GM12801 (cell line): ENCODE results near the gene SPATA32.

ENCODE experiments used
- CTCF ChIP-seq: IDR thresholded peaks from one replicate; pipeline ENCODE4 v1.5.1; 2011; ENCODE audit warnings: control low read depth; ENCODE audit not compliant: insufficient read length; ENCODE audit errors: extremely low read depth

SPATA32 gene

GRCh38 chr17:45277216-45277849, 15.4 kb upstream of the SPATA32 start:
- TF ChIP-seq CTCF: no peak

GRCh38 chr17:45276031-45276430, 14.1 kb upstream of the SPATA32 start:
- TF ChIP-seq CTCF: no peak

DNA sequence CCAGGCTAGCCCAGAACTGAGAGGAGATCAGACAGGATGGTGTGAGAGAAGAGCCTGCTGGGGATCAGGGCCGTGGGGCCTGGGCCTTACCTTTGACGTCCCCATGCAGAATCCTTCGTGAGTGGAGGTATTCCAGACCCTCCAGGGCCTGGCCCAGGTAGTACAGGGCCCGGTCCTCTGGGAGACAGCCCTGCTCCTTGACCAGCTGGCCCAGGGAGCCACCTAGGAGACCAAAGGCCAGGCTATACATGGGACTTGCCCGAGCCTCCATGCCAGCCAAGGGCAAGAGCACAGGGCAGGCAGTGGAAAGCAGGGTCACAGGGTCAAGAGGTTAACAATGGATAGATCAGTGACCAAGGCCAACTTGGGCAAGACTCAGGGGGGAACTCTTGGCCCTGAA, 12.1 kb upstream of the SPATA32 start:
- no peak for TF ChIP-seq CTCF

GRCh38 chr17:45273551-45273957, 11.7 kb upstream of the SPATA32 start:
- no peak for TF ChIP-seq CTCF

DNA sequence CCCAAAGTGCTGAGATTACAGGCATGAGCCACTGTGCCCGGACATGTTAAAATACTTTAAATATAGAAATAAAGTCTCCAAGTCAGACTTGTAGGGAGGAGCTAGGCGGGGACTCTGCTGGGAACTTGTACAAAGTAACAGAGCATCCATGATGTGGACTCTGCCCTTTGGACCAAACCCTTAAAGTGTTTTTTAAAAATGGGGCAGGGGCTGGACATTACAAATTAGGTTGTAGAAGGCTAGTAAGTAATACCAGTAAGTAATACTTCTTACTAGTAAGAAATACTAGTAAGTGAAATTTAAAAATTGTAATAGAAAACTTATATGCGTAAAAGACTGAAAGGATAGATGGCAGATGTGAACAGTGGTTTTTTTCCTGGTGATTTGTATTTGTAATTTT, 9.7 kb upstream of the SPATA32 start:
- TF ChIP-seq CTCF: no peak

DNA sequence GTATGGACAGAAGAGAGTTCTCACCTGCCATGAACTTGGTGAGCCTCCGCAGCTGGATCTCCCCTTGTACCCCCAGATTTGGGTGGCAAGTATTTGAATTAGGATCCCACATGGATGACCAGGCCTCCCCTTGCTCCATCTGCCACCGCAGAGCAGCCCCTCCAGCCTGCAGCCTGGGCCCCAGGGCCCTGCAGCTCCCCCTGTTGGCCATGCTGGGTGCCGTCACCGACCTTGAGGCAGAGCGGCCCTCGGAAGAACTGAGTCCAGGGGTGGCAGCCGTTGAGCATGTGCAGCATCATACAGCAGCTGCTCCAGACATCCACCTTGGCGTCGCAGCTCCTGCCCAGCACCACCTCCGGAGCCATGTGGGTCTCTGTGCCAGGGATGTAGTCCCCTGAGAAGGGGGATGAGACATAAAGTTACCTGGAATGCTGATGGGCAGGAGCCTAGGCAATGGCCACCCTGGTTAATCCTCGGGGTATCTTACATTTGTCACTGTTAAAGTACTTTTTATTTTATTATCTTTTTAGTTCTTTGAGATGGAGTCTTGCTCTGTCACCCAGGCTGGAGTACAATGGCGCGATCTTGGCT, 9.0 kb upstream of the SPATA32 start:
- no peak for TF ChIP-seq CTCF

DNA sequence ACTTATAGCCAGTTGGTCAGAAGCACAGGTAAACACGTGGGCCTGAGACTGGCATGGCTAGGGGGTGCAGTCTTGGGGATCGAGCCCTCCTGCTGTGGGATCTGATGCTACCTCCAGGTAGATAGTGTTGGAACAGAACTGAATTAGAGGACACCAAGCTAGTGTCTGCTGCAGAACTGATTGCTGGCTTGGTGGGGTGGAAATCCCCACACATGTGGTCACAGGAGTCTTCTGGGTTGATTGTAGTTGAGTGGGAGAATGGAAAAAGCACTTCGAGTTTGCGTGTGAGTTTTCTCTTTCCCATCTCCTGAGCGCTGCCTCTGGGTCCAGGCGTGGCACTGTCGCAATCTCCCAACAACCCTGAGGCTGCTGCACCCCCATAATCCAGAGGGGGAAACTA, 8.0 kb upstream of the SPATA32 start:
- TF ChIP-seq CTCF: no peak
